Raji (cell line): ENCODE results near the gene MKS1.

Experiments used
- POLR2A ChIP-seq: IDR thresholded peaks from 2 replicates; pipeline ENCODE4 v1.6.1; 2011; ENCODE audit warnings: low read depth, low read length, control low read depth; ENCODE audit not compliant: insufficient read depth

The MKS1 gene

DNA sequence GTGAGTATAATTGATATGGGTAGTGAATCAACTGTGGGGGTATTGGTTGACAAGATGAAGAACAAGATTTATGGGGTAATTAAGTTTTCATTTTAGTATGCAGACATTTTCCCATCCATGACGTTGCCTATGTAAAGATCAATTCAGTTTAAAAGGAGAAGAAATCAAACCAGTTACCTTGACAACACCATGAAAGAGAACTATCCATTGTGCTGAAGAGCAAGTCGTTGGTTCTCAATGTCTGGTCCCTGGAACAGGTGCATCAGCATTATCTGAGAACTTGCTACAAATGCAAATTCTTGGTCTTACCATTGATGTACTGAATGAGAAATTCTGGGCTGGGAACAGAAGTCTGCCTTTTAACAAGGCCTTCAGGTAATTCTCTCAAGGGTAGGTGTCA, 53.1 kb downstream of the MKS1 start:
- no peak for TF ChIP-seq POLR2A

DNA sequence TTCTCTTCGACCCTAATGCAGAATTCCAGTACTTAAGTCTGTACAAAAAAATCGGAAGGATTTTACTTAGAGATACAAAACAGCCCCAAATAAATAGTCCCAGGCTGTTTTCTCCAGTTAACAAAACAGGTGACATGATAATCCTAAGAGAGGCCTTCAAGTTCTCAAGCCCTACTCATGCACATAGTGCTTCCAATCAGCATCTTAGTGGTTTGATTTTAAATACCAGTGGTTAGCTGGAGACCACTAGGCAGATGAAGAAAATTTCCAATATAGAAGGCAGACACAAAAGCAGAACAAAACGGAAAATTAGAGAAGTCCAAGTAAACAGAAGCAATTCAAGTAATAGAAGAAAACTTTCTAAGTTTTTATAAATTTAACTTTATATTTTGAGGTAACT, 57.5 kb downstream of the MKS1 start:
- no peak for TF ChIP-seq POLR2A

DNA sequence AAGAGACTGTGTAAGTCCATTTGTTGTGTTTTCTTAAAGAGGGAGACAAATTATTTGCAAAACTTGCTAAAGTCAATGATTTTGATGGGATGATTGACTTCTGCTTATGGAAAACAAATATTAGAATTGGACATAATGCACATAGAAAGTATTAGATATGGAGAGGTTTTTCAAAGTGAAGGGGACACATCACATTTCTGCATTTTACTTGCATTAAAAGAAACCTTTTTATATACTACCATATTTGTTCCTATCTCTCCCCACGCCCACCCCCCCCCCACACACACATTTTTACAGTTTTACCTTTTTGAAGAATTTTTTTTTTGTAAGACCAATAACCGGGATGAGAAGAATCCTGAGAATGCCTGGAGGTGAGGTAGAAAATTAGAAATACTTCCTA, 60.9 kb downstream of the MKS1 start:
- no peak for TF ChIP-seq POLR2A

DNA sequence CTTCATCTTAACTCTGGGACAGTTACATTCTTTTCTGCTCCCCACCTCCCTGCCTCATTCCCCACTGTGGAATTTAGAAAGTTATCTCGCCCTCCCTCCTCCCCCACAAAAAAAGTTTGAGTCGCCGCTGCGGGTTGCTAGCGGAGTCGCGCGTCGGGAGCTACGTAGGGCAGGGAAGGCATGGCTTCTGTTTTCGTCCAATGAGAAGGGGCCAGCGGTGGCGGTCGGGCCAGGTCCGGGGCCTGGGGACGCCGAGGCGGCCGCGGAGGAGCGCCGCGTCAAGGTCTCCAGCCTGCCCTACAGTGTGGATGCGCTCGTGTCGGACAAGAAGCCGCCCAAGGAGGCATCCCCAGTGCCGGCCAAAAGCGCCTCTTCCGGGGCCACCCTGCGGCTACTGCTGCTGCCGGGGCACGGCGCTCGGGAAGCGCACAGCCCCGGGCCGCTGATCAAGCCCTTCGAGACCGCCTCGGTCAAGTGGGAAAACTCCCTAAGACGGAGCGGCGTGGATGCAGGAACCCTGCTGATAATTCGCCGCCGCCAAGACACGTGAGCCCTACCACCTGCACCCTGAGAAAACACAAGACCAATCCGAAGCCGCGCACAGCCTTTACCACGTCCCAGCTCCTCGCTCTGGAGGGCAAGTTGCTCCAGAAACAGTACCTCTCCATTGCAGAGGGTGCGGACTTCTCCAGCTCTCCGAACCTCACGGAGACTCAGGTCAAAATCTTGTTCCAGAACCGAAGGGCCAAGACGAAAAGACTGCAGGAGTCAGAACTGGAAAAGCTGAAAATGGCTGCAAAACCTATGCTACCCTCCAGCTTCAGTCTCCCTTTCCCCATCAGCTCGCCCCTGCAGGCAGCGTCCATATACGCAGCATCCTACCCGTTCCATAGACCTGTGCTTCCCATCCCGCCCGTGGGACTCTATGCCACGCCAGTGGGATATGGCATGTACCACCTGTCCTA, 61.9 kb downstream of the MKS1 start:
- no peak for TF ChIP-seq POLR2A
